K562 (cell line): ENCODE measurements around the gene SLC35F4.

Experiments
- CEBPB ChIP-seq: fragments of 450-650 bp; IDR thresholded peaks from 2 replicates; pipeline ENCODE4 v1.6.1; 2016; ENCODE audit warnings: missing genetic modification characterization, missing compliant biosample characterization
- CHD2 ChIP-seq: IDR thresholded peaks from 2 replicates; pipeline ENCODE4 v1.6.1; 2011; ENCODE audit warnings: low read depth, low read length
- EZH2 ChIP-seq: IDR thresholded peaks from 2 replicates; pipeline ENCODE4 v1.6.1; 2012; ENCODE audit warnings: low read depth, mild to moderate bottlenecking, inconsistent platforms, low read length, borderline replicate concordance
- RAD21 ChIP-seq, 2 experiments: fragments of 250-450 bp in 1 of 2; fragments of 450-650 bp in 1 of 2; sonication (Bioruptor Pico) in 1 of 2; formaldehyde crosslinking in 1 of 2; IDR thresholded peaks in 1 of 2; conservative IDR thresholded peaks in 1 of 2; 2 replicates each; pipeline versions ENCODE4 v1.4.0 to v1.8.0; 2020 to 2022; ENCODE audit warnings: mild to moderate bottlenecking in 2 of 2, moderate library complexity in 1 of 2
- RNF2 ChIP-seq: sonication (generic); IDR thresholded peaks from 2 replicates; pipeline ENCODE4 v1.6.1; 2016
- TEAD4 ChIP-seq, 2 experiments: sonication (generic) in 1 of 2; formaldehyde crosslinking in 1 of 2; IDR thresholded peaks; 2 replicates each; pipeline versions ENCODE4 v1.6.1 to v1.8.0; 2012 to 2022; ENCODE audit warnings: borderline replicate concordance in 1 of 2, inconsistent platforms in 1 of 2, low read length in 1 of 2, mild to moderate bottlenecking in 1 of 2, missing genetic modification reagents in 1 of 2
- TF ChIP-seq, protein P1 (sequence below): fragments of 250-450 bp; sonication (Bioruptor Pico); IDR thresholded peaks from 2 replicates; pipeline ENCODE4 v1.8.0; 2022; ENCODE audit warnings: inconsistent platforms
- TF ChIP-seq, protein P2 (sequence below), 3 experiments: IDR thresholded peaks in 2 of 3; conservative IDR thresholded peaks in 1 of 3; 2 replicates each; pipeline ENCODE4 v1.5.1; 2011 to 2012; ENCODE audit warnings: low read length in 3 of 3, mild to moderate bottlenecking in 3 of 3, control low read depth in 2 of 3, improper control_type of control experiment in 1 of 3, inconsistent platforms in 1 of 3, low read depth in 1 of 3, mixed read lengths in 1 of 3, moderate library complexity in 1 of 3; ENCODE audit not compliant: insufficient read depth in 2 of 3
- TF ChIP-seq, protein P3 (sequence below): fragments of 450-650 bp; formaldehyde crosslinking; conservative IDR thresholded peaks from 2 replicates; pipeline ENCODE4 v1.4.0; 2022; ENCODE audit warnings: mild to moderate bottlenecking, missing genetic modification characterization

DNA sequence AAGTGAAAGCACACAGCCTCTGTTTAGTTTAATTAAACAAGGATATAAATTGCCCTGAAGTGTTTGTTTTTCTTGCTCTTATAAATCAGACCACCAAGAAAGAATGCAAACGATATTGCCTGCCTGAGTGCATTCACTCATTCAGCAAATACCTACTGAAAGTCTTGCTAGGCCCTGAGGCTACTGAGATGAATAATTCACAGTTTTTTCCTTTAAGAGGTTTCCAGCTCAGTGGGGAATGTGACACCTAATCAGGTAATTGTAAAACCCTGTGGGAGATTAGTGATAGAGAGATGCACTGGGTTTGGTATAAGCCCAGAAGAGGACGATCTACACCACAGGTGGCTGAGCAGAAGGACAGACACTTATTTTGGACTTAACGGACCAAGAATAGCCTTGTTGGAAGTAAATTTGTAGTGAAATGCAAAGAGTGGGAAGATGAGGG lies 151.4 kb downstream of the SLC35F4 start:
- TF ChIP-seq CEBPB (no peak), RNF2 (no peak), EZH2 (no peak), CHD2 (no peak), RAD21 (CRISPR knock-in tag; conservative IDR thresholded peaks at IDR 0.05 in 1 of 2, IDR thresholded peaks at IDR 0.05 in 1 of 2) (no peak), TEAD4 (IDR thresholded peaks at IDR 0.05; ENCODE audit: low read length) (no peak), TEAD4 (CRISPR knock-in tag; IDR thresholded peaks at IDR 0.05; ENCODE audit: borderline replicate concordance) (no peak)
- TF ChIP-seq, protein P1, sequence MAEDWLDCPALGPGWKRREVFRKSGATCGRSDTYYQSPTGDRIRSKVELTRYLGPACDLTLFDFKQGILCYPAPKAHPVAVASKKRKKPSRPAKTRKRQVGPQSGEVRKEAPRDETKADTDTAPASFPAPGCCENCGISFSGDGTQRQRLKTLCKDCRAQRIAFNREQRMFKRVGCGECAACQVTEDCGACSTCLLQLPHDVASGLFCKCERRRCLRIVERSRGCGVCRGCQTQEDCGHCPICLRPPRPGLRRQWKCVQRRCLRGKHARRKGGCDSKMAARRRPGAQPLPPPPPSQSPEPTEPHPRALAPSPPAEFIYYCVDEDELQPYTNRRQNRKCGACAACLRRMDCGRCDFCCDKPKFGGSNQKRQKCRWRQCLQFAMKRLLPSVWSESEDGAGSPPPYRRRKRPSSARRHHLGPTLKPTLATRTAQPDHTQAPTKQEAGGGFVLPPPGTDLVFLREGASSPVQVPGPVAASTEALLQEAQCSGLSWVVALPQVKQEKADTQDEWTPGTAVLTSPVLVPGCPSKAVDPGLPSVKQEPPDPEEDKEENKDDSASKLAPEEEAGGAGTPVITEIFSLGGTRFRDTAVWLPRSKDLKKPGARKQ (CRISPR knock-in tag), result no peak
- TF ChIP-seq, protein P2, sequence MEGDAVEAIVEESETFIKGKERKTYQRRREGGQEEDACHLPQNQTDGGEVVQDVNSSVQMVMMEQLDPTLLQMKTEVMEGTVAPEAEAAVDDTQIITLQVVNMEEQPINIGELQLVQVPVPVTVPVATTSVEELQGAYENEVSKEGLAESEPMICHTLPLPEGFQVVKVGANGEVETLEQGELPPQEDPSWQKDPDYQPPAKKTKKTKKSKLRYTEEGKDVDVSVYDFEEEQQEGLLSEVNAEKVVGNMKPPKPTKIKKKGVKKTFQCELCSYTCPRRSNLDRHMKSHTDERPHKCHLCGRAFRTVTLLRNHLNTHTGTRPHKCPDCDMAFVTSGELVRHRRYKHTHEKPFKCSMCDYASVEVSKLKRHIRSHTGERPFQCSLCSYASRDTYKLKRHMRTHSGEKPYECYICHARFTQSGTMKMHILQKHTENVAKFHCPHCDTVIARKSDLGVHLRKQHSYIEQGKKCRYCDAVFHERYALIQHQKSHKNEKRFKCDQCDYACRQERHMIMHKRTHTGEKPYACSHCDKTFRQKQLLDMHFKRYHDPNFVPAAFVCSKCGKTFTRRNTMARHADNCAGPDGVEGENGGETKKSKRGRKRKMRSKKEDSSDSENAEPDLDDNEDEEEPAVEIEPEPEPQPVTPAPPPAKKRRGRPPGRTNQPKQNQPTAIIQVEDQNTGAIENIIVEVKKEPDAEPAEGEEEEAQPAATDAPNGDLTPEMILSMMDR (IDR thresholded peaks at IDR 0.05 in 2 of 3, conservative IDR thresholded peaks at IDR 0.05 in 1 of 3; ENCODE audit: insufficient read depth in 2 of 3, low read depth in 1 of 3, low read length in 3 of 3), result no peak
- TF ChIP-seq, protein P3, sequence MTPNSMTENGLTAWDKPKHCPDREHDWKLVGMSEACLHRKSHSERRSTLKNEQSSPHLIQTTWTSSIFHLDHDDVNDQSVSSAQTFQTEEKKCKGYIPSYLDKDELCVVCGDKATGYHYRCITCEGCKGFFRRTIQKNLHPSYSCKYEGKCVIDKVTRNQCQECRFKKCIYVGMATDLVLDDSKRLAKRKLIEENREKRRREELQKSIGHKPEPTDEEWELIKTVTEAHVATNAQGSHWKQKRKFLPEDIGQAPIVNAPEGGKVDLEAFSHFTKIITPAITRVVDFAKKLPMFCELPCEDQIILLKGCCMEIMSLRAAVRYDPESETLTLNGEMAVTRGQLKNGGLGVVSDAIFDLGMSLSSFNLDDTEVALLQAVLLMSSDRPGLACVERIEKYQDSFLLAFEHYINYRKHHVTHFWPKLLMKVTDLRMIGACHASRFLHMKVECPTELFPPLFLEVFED (CRISPR knock-in tag), result no peak
